Hepatocyte (in vitro differentiated cells): ENCODE results near the gene DMBT1.

Experiments used
- EZH2 ChIP-seq: fragments of 200-600 bp; sonication (generic); IDR thresholded peaks from 2 replicates; pipeline ENCODE4 v1.6.1; 2016; ENCODE audit warnings: antibody characterized with exemption, mild to moderate bottlenecking, borderline replicate concordance
- EZH2phosphoT487 ChIP-seq: fragments of 200-600 bp; sonication (generic); IDR thresholded peaks from one replicate; pipeline ENCODE4 v1.6.1; 2018; ENCODE audit warnings: antibody characterized with exemption, mild to moderate bottlenecking, low read depth, moderate library complexity; ENCODE audit not compliant: unreplicated experiment, severe bottlenecking
- TF ChIP-seq, protein P1 (sequence below): fragments of 200-600 bp; sonication (generic); IDR thresholded peaks from 2 replicates; pipeline ENCODE4 v1.5.1; 2016; ENCODE audit warnings: antibody characterized with exemption, mild to moderate bottlenecking; ENCODE audit not compliant: poor library complexity

DNA sequence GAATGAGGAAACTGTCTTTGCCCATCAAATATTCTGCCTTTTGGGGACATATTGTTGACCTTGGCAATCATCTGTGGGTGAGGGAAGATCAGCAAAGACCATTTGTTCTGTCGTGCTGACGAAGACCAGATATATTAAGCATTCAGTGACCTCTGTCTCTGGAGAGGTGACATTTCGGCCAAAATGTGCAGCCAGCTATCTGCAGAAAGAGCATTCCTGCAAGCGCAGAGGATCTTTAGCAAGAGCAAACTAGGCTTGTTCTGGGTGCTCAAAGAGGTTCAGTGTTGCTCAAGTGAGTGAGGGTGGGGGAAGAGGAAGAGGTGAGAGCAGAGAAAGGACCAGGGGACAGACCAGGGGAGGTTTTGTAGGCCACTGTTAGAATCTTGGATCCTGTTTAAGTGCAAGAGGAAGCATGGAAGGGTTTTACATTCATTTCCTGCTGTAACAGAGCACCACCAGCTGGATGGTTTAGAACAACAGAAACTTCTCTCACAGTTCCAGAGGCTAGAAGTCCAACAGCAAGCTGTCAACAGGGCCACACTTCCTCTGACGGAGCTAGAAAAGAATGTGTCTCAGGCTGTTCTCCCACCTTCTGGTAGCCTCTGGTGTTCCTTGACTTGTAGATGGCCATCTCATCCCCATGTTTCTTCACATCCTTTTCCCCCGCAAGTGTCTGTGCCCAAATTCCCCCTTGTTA is 127.9 kb downstream of the DMBT1 start:
- TF ChIP-seq, protein P1, sequence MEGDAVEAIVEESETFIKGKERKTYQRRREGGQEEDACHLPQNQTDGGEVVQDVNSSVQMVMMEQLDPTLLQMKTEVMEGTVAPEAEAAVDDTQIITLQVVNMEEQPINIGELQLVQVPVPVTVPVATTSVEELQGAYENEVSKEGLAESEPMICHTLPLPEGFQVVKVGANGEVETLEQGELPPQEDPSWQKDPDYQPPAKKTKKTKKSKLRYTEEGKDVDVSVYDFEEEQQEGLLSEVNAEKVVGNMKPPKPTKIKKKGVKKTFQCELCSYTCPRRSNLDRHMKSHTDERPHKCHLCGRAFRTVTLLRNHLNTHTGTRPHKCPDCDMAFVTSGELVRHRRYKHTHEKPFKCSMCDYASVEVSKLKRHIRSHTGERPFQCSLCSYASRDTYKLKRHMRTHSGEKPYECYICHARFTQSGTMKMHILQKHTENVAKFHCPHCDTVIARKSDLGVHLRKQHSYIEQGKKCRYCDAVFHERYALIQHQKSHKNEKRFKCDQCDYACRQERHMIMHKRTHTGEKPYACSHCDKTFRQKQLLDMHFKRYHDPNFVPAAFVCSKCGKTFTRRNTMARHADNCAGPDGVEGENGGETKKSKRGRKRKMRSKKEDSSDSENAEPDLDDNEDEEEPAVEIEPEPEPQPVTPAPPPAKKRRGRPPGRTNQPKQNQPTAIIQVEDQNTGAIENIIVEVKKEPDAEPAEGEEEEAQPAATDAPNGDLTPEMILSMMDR = no peak
- TF ChIP-seq EZH2 (no peak), EZH2phosphoT487 (no peak)
